Smooth muscle cell of the umbilical artery (primary cell): Measurements from ENCODE around the gene LRRC59. TPM values are rescaled to one million over a fixed set of nuclear protein-coding genes. Genes with fewer than 3 reads are reported as not detected.

Source experiments
- total RNA-seq: library from RNA; depleted of rRNA; stranded (reverse); fragments of >200 nt; gene quantifications from 2 replicates; pipeline ENCODE4 v1.2.3, GENCODE V29; 2014

Gene LRRC59
- 157 and 297 TPM in 2 replicates for total RNA-seq

DNA sequence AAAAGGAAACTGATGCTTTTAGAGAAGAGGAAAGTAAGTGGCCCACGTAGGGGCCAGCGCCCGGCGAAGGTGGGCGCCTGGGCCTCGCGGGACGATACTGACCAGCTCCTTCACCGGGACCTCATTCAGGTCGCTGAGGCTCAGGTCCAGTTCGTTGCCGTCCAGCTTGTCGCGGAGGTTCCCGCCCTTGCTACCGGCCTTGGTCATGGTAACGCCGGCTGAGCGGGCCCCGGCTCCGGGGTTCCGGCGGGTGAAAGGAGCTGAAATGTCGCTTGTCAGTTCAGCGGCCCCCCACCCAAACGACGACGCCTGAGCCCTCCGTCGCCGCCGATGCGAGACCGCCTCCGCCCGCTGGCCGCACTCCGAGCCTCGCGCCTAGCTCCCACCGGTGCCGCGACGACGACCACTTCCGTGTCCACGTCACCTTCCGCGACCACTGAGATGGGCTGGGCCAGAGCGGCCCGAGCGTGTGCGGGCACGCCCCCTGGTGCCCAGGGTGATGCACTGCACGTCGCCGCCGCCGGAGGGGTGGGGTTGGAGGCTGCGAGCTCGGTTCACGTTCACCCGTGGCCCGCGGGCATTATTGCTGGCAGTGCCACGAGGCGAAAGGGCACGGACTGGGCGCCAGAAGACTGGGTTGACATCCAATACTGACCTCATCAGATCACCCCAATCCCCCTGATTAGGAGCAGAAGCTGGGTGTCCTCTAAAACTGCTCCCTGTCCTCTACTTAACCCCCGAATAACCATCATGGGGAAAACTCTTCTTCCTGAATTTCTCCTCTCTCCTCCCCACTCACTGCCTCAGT lies at the start of gene LRRC59:
LRRC59 (minus strand) TSS at position 413 of the 808 bp plus-strand sequence; CDS start at position 207, 206 bp downstream.

DNA sequence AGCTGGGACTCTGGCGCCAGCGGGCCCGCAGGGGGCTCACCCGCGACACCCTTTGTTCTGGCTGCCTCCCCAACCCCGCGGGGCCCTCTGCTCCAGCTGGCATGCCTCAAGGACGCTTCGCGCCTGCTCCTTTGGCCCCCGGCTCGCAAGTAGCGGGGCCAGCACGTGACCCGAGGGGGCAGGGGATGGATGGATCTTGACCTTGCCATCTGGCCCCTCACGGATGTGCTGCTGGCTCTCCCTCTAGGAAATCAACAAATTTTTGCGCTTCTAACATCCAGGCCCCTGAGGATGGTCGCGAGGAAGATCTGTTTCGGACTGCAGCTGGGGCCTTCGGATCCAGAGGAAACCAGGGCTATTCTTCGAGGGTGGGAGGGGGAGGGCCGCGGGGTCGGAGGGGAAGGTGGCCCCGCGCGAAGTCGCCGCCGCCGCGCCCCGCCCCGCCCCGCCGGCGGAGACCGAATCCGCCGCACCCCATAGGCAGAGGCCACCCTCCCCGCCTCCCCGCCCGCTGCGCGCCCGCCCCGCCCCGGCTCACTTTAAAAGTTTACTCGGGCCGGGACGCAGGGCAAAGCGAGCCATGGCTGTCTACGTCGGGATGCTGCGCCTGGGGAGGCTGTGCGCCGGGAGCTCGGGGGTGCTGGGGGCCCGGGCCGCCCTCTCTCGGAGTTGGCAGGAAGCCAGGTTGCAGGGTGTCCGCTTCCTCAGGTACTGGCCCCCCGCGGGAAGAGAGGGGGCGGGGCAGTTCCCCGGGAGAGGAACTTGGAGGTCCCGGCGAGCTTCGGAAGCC lies 28.6 kb upstream of the LRRC59 start, which contains the start of gene ACSF2:
ACSF2 (plus strand) TSS at position 537 of the 790 bp plus-strand sequence; CDS start at position 581, 44 bp downstream.

DNA sequence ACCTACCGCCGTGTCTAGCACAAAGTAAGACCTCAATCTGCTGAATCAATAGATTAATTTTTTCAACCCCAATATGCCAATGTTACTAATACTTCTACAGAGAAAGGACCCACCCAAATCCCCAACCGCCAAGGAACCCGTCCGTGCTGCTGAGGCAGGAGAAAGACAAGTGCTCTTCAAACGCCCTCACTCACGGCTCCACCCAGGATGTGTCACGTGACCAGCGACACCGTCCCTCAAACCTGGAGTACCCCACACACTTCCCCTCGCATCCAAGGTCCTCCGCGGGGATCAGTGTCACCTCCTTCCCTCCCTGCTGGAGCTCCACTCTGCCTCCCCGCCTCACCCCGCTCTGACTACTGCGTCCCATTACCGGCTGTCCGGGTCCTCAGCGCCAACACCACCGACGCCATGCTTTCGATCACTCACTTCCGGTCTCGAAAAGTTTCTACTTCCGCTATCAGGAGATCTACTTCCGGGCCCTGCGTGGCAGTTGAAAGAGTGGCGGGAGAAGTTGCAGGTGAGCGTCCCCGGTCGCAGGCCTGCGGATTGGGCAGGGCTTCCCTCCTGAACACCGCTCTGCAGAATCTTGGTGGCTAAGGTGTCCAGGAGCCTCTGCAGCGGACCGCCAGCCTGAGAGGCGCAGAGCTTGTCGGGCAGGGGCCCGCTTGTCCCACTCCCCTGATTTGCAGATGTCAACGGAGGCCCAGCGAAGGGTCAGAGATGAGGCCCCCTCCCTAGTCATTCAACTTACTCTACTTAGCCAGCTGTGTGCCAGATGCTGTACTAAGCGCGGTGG lies 24.4 kb downstream of the LRRC59 start, which contains the start of the genes EME1 and MRPL27:
EME1 (plus strand) TSS at position 472 of the 799 bp plus-strand sequence. CDS start 1,980 bp downstream, outside the sequence.
MRPL27 (minus strand) TSS at position 427 of the 799 bp plus-strand sequence; CDS start at position 413, 14 bp downstream.

DNA sequence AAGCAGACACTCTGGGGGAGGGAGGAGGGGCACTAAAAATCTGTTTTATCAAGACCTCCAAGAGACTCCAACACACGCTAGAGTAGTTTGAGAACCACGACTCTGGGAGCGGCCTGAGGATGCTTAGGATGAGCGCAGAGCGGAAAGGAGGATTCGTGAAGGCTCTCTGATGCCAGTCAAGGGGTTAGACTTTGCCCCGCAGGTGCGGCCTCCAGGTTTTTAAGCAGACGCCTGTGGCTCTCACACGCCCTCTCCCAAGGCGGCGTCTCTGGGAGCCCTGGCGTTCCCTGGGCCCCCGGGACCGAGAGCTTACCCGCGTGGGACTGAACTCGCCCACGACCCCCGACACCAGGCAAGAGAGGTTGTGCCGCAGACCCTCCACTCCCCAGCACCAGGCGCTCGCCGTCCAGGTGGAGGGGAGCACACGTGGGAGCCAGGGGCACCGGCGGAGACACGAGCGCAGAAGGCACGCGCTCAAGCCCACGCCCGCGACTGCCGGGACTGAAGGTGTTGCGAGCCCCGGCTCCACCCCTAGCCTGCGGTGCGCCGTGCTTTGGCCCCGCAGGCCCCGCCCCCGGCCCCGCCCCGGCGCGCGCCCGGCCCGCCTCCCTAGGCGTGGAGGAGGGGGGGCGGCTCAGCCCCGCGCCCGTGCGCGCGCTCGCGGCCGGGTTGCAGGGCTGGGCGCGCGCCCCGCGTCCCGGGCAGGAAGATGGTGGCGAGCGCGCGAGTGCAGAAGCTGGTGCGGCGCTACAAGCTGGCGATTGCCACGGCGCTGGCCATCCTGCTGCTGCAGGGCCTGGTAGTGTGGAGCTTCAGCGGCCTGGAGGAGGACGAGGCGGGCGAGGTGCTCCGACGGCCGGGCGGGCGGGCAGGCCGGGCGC lies 51.7 kb downstream of the LRRC59 start, which contains the start of gene XYLT2:
XYLT2 (plus strand) TSS at position 695 of the 881 bp plus-strand sequence; CDS start at position 710, 15 bp downstream.

Other genes with a start within 250 kb of the LRRC59 start
- 29.4 and 36.7 TPM in 2 replicates for gene PPP1R9B, start 246.8 kb downstream of the LRRC59 start, total RNA-seq
- 1.5 and 2.1 TPM in 2 replicates for gene SGCA, start 231.5 kb downstream of the LRRC59 start, total RNA-seq
- 2,683 and 6,310 TPM in 2 replicates for gene COL1A1, start 195.9 kb downstream of the LRRC59 start, total RNA-seq
- 0.09 TPM in 1 of 2 replicates, not detected in the other for gene TMEM92, start 123.1 kb downstream of the LRRC59 start, total RNA-seq
- gene XYLT2, start 51.4 kb downstream of the LRRC59 start, total RNA-seq, result 65.6 and 108 TPM in 2 replicates
- 26.2 and 56.7 TPM in 2 replicates for gene MRPL27, start 24.3 kb downstream of the LRRC59 start, total RNA-seq
- 0.59 and 4.3 TPM in 2 replicates for gene EME1, start 24.3 kb downstream of the LRRC59 start, total RNA-seq
- 28.2 and 28.5 TPM in 2 replicates for gene ACSF2, start 28.7 kb upstream of the LRRC59 start, total RNA-seq
- gene CHAD, start 71.4 kb upstream of the LRRC59 start, total RNA-seq, result not detected in 2 replicates
- gene RSAD1, start 81.3 kb upstream of the LRRC59 start, total RNA-seq, result 17.7 and 27.3 TPM in 2 replicates
- 0.59 and 0.74 TPM in 2 replicates for gene MYCBPAP, start 110.9 kb upstream of the LRRC59 start, total RNA-seq
- 0.30 TPM in 1 of 2 replicates, not detected in the other for gene EPN3, start 135.2 kb upstream of the LRRC59 start, total RNA-seq
- gene SPATA20, start 149.7 kb upstream of the LRRC59 start, total RNA-seq, result 54.0 and 82.4 TPM in 2 replicates
- gene CACNA1G, start 163.2 kb upstream of the LRRC59 start, total RNA-seq, result 0.05 TPM in 1 of 2 replicates, not detected in the other
- 5.6 and 9.1 TPM in 2 replicates for gene ABCC3, start 237.4 kb upstream of the LRRC59 start, total RNA-seq